G401.6 (cell line): Measurements from ENCODE around the gene PABPC1L.

Experiments
- FAIRE-seq: peaks from 2 replicates; lab custom pipeline; 2012; peaks lifted over from hg19 to GRCh38; lab: Jason Lieb, UNC

Gene PABPC1L

DNA sequence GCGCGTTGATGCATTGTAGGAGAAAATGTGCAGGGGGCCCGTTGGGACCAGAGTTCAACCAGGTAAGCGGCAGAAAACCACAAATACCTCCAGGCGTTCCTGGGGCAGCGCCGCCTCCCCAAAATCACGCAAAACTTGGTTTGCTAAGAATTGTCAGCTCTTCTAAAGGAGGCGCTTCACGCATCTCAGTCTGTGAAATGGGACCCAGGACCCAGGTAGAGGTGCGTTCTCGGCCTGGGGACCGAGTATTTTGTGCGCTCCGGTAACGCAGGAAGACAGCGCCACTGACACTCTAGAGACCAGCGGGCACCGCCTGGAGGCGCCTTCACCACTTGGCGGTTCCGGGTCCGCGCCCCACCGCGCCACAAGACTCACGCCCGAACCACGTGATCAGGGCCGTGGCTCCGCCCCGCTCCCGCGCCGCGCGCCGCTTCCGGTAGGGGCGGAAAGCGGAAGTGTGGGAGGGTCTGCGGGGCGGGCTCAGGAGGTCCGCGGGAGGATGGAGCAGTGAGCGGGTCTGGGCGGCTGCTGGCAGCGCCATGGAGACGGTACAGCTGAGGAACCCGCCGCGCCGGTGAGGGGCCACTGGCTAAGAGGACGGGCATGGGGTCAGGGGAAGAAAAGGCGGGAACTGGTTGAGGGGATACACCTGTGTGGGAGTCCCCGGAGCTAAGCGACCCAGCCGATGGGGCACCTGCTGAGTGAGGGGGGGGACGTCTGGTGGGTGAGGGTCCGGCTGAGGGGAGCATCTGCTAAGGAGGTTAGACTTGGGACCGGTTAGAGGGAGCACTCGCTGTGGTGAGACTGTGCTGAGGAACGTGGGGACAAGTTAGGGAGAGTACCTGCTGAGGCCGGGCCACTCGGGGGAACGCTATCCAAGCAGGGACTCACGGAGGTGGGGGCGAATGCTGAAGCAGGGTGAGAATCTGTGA lies 56.4 kb downstream of the PABPC1L start, which contains the start of gene STK4:
Gene STK4, plus strand, starts transcription at position 483 of the 932 bp plus-strand sequence. Its CDS starts 57 bp downstream, at position 540.
- FAIRE-seq: peak; percentile 23

DNA sequence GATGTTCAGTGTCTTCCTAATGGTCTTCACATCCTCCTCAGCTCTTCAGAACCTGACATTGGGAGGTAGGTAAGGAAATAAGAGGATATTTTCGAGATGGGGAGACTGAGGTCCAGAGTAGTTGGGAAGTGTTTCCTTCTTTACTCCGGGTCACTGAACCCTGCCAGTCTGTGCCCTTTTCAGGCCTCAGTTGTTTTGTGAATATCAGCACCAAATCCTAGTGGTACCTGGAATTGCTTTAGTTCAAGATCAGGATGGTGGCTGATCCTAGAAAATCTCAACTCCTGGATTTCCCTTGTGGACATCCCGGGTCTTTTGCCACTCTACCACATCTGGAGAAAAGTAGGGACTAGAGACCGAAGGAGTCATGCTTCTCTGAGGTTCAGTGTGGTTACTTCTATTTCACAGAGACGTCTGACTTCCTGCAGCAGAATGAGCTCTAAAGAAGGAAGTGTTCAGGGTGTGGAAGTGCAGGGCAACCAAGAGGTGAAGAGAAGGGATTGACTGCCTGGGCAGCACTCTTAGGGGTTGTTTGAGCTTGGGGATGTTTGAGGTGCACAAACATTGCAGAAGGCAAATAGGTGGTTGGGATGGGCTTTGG lies 57.4 kb downstream of the PABPC1L start:
- no peak for FAIRE-seq

DNA sequence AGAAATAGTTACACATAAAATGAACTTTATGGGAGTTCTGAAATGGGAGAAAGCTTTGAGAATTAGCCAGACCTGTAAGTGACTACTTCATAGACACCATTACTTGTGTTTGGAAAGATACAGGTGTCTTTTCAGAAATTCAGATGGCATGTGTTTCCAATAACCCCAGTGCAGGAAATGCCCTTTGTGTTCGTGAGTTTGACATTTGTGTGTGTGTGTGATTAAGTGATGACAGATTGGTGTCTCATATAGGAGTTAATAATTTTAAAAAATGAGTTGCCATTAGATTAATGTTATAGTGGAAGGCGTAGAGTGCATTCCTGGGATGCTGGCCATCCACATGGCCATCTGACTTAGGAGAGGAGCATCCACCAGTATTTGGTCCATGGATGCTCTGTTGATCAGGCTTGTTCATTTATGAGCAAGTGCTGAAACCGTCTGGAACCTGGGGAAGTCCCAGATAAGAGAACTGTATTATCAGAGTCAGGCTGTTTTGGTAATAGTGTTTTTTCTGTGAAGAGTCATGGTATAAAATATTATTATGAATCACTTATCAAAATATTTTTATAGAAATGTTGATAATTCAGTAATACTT lies 59.5 kb downstream of the PABPC1L start:
- FAIRE-seq: no peak

DNA sequence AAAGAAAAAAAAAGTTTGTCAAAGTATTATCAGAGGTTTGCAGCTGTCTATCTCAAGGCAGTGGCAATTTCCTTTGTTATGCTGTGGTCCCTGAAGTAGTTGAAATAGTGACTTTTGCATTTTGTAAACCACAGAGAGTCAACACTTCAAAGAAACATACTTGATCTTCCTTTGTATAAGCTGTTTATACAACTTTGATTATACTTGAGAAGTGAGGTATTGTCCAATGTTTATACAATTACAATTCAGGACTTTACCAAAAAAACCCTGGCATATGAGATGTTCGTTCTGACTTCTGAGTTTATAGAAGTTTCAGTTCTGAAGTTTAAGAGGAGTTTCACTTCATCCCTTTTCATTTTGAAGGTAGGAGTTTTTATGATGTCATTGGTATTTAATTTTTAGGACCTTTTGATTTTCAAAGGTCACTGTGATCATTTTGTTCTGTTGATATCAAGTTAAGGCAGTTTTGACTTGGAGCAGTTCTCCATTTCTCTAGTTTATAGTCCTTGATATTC lies 60.4 kb downstream of the PABPC1L start:
- no peak for FAIRE-seq

DNA sequence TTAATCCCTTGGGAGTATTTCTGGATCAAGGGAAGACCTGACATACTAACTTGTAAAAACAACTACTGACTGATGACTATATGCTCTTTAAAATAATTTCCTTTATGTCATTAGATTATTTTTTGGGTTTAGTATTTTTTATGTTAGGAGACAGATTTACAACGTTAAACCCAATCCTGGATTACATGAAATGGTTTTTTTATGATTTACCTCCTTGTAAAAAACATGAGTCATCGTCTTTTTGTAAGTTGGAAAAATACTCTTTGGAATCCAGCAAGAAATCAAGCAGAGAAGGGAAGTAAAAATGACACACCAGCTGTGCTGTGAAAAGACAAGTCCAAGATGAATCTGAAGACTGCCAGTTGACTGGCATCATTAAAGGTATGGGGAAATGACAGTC lies 63.2 kb downstream of the PABPC1L start:
- no peak for FAIRE-seq

DNA sequence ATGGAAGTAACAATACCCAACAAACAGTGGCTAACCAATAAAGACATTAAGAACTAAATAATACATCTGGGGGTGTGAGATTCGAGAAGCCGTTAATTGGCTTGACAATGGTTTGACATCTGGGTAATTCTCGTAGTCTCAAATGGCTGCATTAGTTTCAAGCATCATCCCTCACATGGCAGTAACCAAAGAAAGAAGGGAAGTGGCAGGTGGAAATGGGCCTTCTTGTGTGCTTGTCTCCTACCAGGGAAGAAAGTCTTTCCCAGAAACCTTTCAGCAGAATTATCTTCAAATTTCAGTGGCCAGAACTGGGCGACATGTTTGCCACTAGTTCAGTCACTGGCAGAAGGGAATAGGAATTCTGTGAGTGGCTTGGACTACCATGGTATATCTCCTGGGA lies 66.8 kb downstream of the PABPC1L start:
- FAIRE-seq: no peak

DNA sequence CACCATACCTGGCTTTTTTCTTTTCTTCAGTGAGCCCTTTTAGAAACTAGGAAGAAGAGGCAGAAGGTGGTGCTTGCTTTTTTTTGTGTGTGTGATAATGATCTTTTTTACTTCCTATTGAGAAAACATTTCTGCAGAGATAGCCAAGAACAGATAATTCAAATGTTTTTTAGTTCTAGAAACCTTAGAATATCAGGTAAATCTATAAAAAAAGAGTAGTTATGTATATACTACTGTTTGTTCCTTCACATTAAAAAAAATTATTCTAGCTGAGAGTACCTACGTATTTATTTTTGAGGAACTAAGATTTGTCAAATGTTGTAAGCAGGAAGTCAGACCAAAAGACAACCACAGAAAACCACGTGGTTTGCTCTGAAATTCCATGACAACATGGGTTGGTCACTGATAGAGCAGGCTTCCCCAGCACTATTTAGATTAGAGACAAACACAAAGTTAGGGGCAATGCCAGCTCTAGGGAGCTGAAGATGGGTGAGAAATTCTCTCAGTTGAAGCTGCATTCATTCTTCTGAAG lies 69.3 kb downstream of the PABPC1L start:
- FAIRE-seq: no peak

DNA sequence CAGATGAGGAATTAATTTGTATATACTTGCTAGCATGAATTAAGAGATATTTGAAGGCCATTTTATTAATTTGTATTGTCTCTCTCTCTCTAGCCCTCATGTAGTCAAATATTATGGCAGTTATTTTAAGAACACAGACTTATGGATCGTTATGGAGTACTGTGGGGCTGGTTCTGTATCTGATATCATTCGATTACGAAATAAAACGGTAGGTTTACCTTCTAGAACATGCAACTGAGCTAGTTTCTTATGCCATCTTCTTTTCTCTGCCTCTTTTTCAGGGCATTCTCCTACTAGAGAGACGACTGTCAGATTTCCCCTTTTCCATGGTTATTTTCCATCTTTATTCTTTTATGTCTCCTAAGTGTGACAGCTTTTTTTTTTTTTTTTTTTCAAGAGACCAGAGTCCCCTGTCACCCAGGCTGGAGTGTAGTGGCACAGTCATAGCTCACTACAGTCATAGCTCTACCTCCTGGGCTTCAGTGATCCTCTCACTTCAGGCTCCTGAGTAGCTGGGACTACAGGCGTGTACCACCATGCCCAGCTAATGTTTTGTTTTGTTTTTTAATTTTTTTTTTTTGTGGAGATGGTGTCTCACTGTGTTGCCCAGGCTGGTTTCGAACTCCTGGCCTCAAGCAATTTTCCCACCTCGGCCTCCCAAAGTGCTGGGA lies 72.0 kb downstream of the PABPC1L start:
- no peak for FAIRE-seq

DNA sequence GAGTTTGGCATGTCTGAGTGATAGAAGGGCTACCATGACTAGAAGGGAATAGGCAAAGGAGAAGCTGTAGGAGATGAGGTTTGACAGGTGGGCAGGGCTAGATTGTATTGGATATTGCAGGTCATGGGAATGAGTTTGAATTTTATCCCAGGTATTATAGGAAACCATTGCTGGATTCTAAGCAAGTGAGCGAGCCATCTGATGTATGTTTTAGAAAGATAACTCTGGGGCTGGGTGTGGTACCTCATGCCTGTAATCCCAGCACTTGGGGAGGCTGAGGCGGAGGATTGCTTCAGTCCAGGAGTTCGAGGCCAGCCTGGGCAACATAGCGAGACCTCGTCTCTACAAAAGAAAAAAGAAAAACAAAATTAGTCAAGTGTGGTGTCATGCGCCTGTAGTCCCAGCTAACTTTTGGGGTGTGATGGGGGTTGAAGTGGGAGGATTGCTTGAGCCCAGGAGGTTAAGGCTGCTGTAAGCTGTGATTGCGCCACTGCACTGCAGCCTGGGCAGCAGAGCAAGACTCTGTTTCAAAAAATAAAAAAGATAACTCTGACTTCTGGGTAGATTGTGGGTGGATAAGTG lies 73.3 kb downstream of the PABPC1L start:
- no peak for FAIRE-seq

DNA sequence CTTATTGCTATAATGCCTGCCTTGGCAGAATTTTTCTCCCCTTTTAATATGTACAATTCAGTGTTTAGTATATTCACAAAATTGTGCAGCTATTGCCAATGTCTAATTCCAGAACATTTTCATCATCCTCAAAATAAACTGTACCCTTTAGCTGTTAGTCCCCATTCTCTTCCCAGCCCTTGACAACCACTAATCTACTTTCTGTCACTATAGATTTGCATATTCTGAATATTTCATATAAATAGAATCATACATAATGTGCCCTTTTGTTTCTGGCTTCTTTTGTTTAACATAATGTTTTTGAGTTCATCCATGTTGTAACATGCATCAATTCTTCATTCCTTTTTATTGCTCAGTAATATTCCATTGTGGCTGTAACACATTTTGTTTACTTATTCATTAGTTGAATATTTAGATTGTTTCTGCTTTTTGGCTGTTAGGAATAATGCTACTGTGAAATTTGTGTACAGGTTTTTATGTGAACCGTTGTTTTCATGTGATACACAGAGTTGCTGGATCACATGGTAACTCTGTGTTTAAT lies 78.8 kb downstream of the PABPC1L start:
- no peak for FAIRE-seq
